GM23338 (cell line): Measurements from ENCODE around the gene HNRNPM.

Source experiments
- CTCF ChIP-seq, 2 experiments: fragments of 200-600 bp in 1 of 2; sonication (generic) in 1 of 2; conservative IDR thresholded peaks; 2 replicates each; pipeline versions ENCODE4 v1.5.1 to v1.6.1; 2016 to 2017; ENCODE audit warnings: antibody characterized with exemption in 2 of 2, low read depth in 2 of 2, mild to moderate bottlenecking in 2 of 2, moderate library complexity in 1 of 2
- EZH2 ChIP-seq: fragments of 200-600 bp; sonication (generic); IDR thresholded peaks from one replicate; pipeline ENCODE4 v1.8.0; 2017; ENCODE audit warnings: antibody characterized with exemption, mild to moderate bottlenecking, low read depth; ENCODE audit not compliant: unreplicated experiment
- EZH2phosphoT487 ChIP-seq: fragments of 200-600 bp; sonication (generic); IDR thresholded peaks from one replicate; pipeline ENCODE4 v1.8.1; 2018; ENCODE audit warnings: antibody characterized with exemption; ENCODE audit not compliant: unreplicated experiment
- JUNB ChIP-seq: IDR thresholded peaks from one replicate; pipeline ENCODE4 v1.6.1; 2016; ENCODE audit warnings: antibody characterized with exemption; ENCODE audit not compliant: unreplicated experiment
- NANOG ChIP-seq: IDR thresholded peaks from 2 replicates; pipeline ENCODE4 v1.6.1; 2016; ENCODE audit warnings: antibody characterized with exemption, borderline replicate concordance
- POLR2AphosphoS5 ChIP-seq: IDR thresholded peaks from 2 replicates; pipeline ENCODE4 v1.6.1; 2016; ENCODE audit warnings: antibody characterized with exemption, low read depth
- REST ChIP-seq: IDR thresholded peaks from one replicate; pipeline ENCODE4 v1.6.1; 2018; ENCODE audit warnings: antibody characterized with exemption; ENCODE audit not compliant: unreplicated experiment
- STAT1 ChIP-seq: IDR thresholded peaks from one replicate; pipeline ENCODE4 v1.6.1; 2016; ENCODE audit warnings: antibody characterized with exemption; ENCODE audit not compliant: unreplicated experiment
- ZNF114 ChIP-seq: fragments of 250-450 bp; sonication (Bioruptor Pico); IDR thresholded peaks from 2 replicates; pipeline ENCODE4 v1.5.0; 2020; ENCODE audit warnings: mild to moderate bottlenecking, moderate library complexity

GRCh38 chr19:8501981-8502380, 57.2 kb downstream of the HNRNPM start:
- TF ChIP-seq CTCF (conservative IDR thresholded peaks at IDR 0.05; ENCODE audit: low read depth in 2 of 2) (no peak), POLR2AphosphoS5 (no peak), EZH2 (no peak), ZNF114 (CRISPR knock-in tag) (no peak), EZH2phosphoT487 (no peak), NANOG (no peak), STAT1 (no peak), JUNB (no peak), REST (no peak)
